ENCODE data around the gene SPON1.

Gene SPON1

GRCh38 chr11:14190992-14191778 is 228.7 kb downstream of the SPON1 start:
- Histone ChIP-seq H4K20me1 (ENCODE audit: insufficient read depth, low read length) (no peaks in the 10 kb centered on the region), H3K79me2 (ENCODE audit: insufficient read depth, low read length) (no peaks in the 10 kb centered on the region), H3K36me3 (ENCODE audit: insufficient read depth, low read length) (no peaks in the 10 kb centered on the region), H3K4me3 (ENCODE audit: low read depth in 1 of 2, low read length in 2 of 2) (no peak overlapping the region), H2AFZ (ENCODE audit: low read depth, low read length) (no peak overlapping the region), H3K9ac (ENCODE audit: low read depth, low read length) (no peak overlapping the region), H3K27me3 (ENCODE audit: insufficient read depth, low read length, poor library complexity) (no peaks in the 10 kb centered on the region), H3K4me2 (ENCODE audit: insufficient read depth, low read length) (no peak overlapping the region), H3K27ac (ENCODE audit: low read length) (no peak overlapping the region), H3K9me3 (ENCODE audit: insufficient read depth, low read length, severe bottlenecking) (no peaks in the 10 kb centered on the region), H3K4me1 (ENCODE audit: insufficient read depth, low read length) (no peaks in the 10 kb centered on the region)
- TF ChIP-seq EZH2 (IDR thresholded peaks at IDR 0.05; ENCODE audit: borderline replicate concordance, low read depth, low read length, severe bottlenecking), result no peak
- no peak for TF ChIP-seq CTCF (IDR thresholded peaks at IDR 0.05; ENCODE audit: borderline replicate concordance, extremely low read depth, low read length, poor library complexity, severe bottlenecking)
- no peak for ATAC-seq (ENCODE audit: insufficient read depth, low read depth)
- no peak for DNase-seq

GRCh38 chr11:14193644-14194043 is 231.1 kb downstream of the SPON1 start:
- no peak for DNase-seq
- ATAC-seq (ENCODE audit: insufficient read depth, low read depth), result no peak
- H3K4me1 ChIP-seq (ENCODE audit: insufficient read depth, low read length), result no peaks in the 10 kb centered on the region
- TF ChIP-seq EZH2 (IDR thresholded peaks at IDR 0.05; ENCODE audit: borderline replicate concordance, low read depth, low read length, severe bottlenecking) (no peak), CTCF (IDR thresholded peaks at IDR 0.05; ENCODE audit: borderline replicate concordance, extremely low read depth, low read length, poor library complexity, severe bottlenecking) (no peak)
- no peak overlapping the region for H3K4me3 ChIP-seq (ENCODE audit: low read depth in 1 of 2, low read length in 2 of 2)
- H3K27me3 ChIP-seq (ENCODE audit: insufficient read depth, low read length, poor library complexity), result no peaks in the 10 kb centered on the region
- no peak overlapping the region for H3K27ac ChIP-seq (ENCODE audit: low read length)
- H3K9ac ChIP-seq (ENCODE audit: low read depth, low read length), result no peak overlapping the region
- H4K20me1 ChIP-seq (ENCODE audit: insufficient read depth, low read length), result no peaks in the 10 kb centered on the region
- H3K9me3 ChIP-seq (ENCODE audit: insufficient read depth, low read length, severe bottlenecking), result no peaks in the 10 kb centered on the region
- no peak overlapping the region for H3K4me2 ChIP-seq (ENCODE audit: insufficient read depth, low read length)
- no peaks in the 10 kb centered on the region for H3K79me2 ChIP-seq (ENCODE audit: insufficient read depth, low read length)
- H2AFZ ChIP-seq (ENCODE audit: low read depth, low read length), result no peak overlapping the region
- no peaks in the 10 kb centered on the region for H3K36me3 ChIP-seq (ENCODE audit: insufficient read depth, low read length)

- no peak for DNase-seq
- H3K4me3 ChIP-seq (ENCODE audit: low read depth in 1 of 2, low read length in 2 of 2), result no peak overlapping the region
- no peaks in the 10 kb centered on the region for H3K36me3 ChIP-seq (ENCODE audit: insufficient read depth, low read length)
Measured at GRCh38 chr11:14202251-14203196, 240.0 kb downstream of the SPON1 start.

More at GRCh38 chr11:14202251-14203196, 240.0 kb downstream of the SPON1 start:
- Histone ChIP-seq H3K4me1 (ENCODE audit: insufficient read depth, low read length) (no peaks in the 10 kb centered on the region), H3K27me3 (ENCODE audit: insufficient read depth, low read length, poor library complexity) (peaks cover 6% of the 10 kb centered on the region), H3K9ac (ENCODE audit: low read depth, low read length) (no peak overlapping the region), H3K4me2 (ENCODE audit: insufficient read depth, low read length) (no peak overlapping the region), H3K9me3 (ENCODE audit: insufficient read depth, low read length, severe bottlenecking) (no peaks in the 10 kb centered on the region), H3K27ac (ENCODE audit: low read length) (no peak overlapping the region), H4K20me1 (ENCODE audit: insufficient read depth, low read length) (no peaks in the 10 kb centered on the region), H2AFZ (ENCODE audit: low read depth, low read length) (no peak overlapping the region), H3K79me2 (ENCODE audit: insufficient read depth, low read length) (no peaks in the 10 kb centered on the region)
- ATAC-seq (ENCODE audit: insufficient read depth, low read depth), result no peak
- TF ChIP-seq CTCF (IDR thresholded peaks at IDR 0.05; ENCODE audit: borderline replicate concordance, extremely low read depth, low read length, poor library complexity, severe bottlenecking) (no peak), EZH2 (IDR thresholded peaks at IDR 0.05; ENCODE audit: borderline replicate concordance, low read depth, low read length, severe bottlenecking) (no peak)
